Activated B cell treated with CpG ODN at 0.5 μM for 24 hours (primary cell): ENCODE measurements around the gene CNN3. TPM values are rescaled to one million over a fixed set of nuclear protein-coding genes. Genes with fewer than 3 reads are reported as not detected.

Experiments
- ATAC-seq: fragments of 200-7000 bp; cut with Tn5 transposase; one replicate; pipeline ENCODE4 v1.10.0; 2021; ENCODE audit warnings: low read depth, mild to moderate bottlenecking, moderate library complexity
- CTCF ChIA-PET: fragments of 350-600 bp; sonication (Branson Sonifier 250); formaldehyde crosslinking; loops from one replicate; lab custom pipeline; 2021; ENCODE audit warnings: antibody characterized with exemption; lab: Charles Lee
- POLR2A ChIA-PET: fragments of 350-600 bp; sonication (Branson Sonifier 250); formaldehyde crosslinking; loops from one replicate; lab custom pipeline; 2021; ENCODE audit warnings: antibody characterized with exemption; lab: Charles Lee
- DNase-seq: peaks from one replicate; pipeline ENCODE4 v3.0.0; 2022
- H3K27ac Mint-ChIP-seq: one replicate; pipeline ENCODE4 v1.8.0; 2020; ENCODE audit warnings: mixed read lengths
- H3K27me3 Mint-ChIP-seq: one replicate; pipeline ENCODE4 v1.8.0; 2021; ENCODE audit warnings: mixed read lengths
- H3K36me3 Mint-ChIP-seq: one replicate; pipeline ENCODE4 v1.8.0; 2021; ENCODE audit warnings: low read depth, mixed read lengths
- H3K4me1 Mint-ChIP-seq: one replicate; pipeline ENCODE4 v1.8.0; 2021; ENCODE audit warnings: mixed read lengths
- H3K4me3 Mint-ChIP-seq: one replicate; pipeline ENCODE4 v1.8.0; 2020; ENCODE audit warnings: mild to moderate bottlenecking, mixed read lengths
- H3K9me3 Mint-ChIP-seq: one replicate; pipeline ENCODE4 v1.8.0; 2020; ENCODE audit warnings: mixed read lengths
- CTCF ChIP-seq: fragments of 200-600 bp; IDR thresholded peaks from one replicate; pipeline ENCODE4 v1.8.0; 2022; ENCODE audit warnings: antibody characterized with exemption, mild to moderate bottlenecking
- intact Hi-C: fragments of 100-400 bp; cut with micrococcal nuclease; formaldehyde crosslinking; loops from one replicate; pipeline ENCODE4 v1.15.1; 2024
- total RNA-seq: library from RNA; stranded (reverse); gene quantifications from 2 replicates; pipeline ENCODE4 v1.2.3, GENCODE V29; 2022

CNN3 gene
- total RNA-seq, 1 donor from 2014 or later, result 6.2 TPM

GRCh38 chr1:94954263-94955220 lies 27.6 kb upstream of the CNN3 start:
- H3K4me3 Mint-ChIP-seq, result no peak overlapping the region
- DNase-seq (no peak), ATAC-seq (no peak)
- no peaks in the 10 kb centered on the region for H3K27me3 Mint-ChIP-seq
- intact Hi-C loops, result no loop called here
- H3K36me3 Mint-ChIP-seq, result no peaks in the 10 kb centered on the region
- ChIA-PET CTCF (no interaction called here), POLR2A (no interaction called here)
- H3K27ac Mint-ChIP-seq, result no peak overlapping the region
- H3K4me1 Mint-ChIP-seq, result no peaks in the 10 kb centered on the region
- no peak for TF ChIP-seq CTCF
- H3K9me3 Mint-ChIP-seq, result no peaks in the 10 kb centered on the region

GRCh38 chr1:94953746-94954145 lies 26.8 kb upstream of the CNN3 start:
- POLR2A ChIA-PET, result no interaction called here
- Mint-ChIP-seq H3K4me3 (no peak overlapping the region), H3K9me3 (no peaks in the 10 kb centered on the region), H3K27ac (no peak overlapping the region), H3K36me3 (no peaks in the 10 kb centered on the region), H3K27me3 (no peaks in the 10 kb centered on the region), H3K4me1 (no peaks in the 10 kb centered on the region)
- CTCF ChIA-PET, result no interaction called here
- intact Hi-C loops, result no loop called here
- DNase-seq (no peak), ATAC-seq (no peak)
- no peak for TF ChIP-seq CTCF

- H3K27me3 Mint-ChIP-seq, result no peaks in the 10 kb centered on the region
- no peak overlapping the region for H3K4me3 Mint-ChIP-seq
- H3K9me3 Mint-ChIP-seq, result no peaks in the 10 kb centered on the region
- ChIA-PET POLR2A (no interaction called here), CTCF (no interaction called here)
- ATAC-seq (no peak), DNase-seq (no peak)
- intact Hi-C loops, result no loop called here
- TF ChIP-seq CTCF, result no peak
- H3K27ac Mint-ChIP-seq, result no peak overlapping the region
- no peaks in the 10 kb centered on the region for H3K36me3 Mint-ChIP-seq
- no peaks in the 10 kb centered on the region for H3K4me1 Mint-ChIP-seq
Measured at GRCh38 chr1:94953107-94953506, 26.2 kb upstream of the CNN3 start.

GRCh38 chr1:94952539-94952938 lies 25.6 kb upstream of the CNN3 start:
- TF ChIP-seq CTCF, result no peak
- POLR2A ChIA-PET, result interaction anchor here (0.6 kb wide), 1 partner anchor 95 kb away, joined by 8 read pairs; no protein-coding TSS in a partner anchor
- Mint-ChIP-seq H3K4me1 (no peaks in the 10 kb centered on the region), H3K27ac (no peak overlapping the region), H3K27me3 (no peaks in the 10 kb centered on the region), H3K4me3 (no peak overlapping the region), H3K9me3 (no peaks in the 10 kb centered on the region), H3K36me3 (no peaks in the 10 kb centered on the region)
- no peak for ATAC-seq
- intact Hi-C loops, result loop anchor here (1.0 kb wide), 1 partner anchor 20 kb away; no protein-coding TSS in a partner anchor
- DNase-seq, result no peak
- CTCF ChIA-PET, result no interaction called here

- Mint-ChIP-seq H3K27me3 (no peaks in the 10 kb centered on the region), H3K4me3 (no peak overlapping the region), H3K27ac (no peak overlapping the region), H3K9me3 (no peaks in the 10 kb centered on the region), H3K4me1 (no peaks in the 10 kb centered on the region), H3K36me3 (no peaks in the 10 kb centered on the region)
- intact Hi-C loops, result loop anchor here (1.0 kb wide), 1 partner anchor 21 kb away; no protein-coding TSS in a partner anchor
- TF ChIP-seq CTCF, result no peak
- DNase-seq (no peak), ATAC-seq (no peak)
- ChIA-PET CTCF (no interaction called here), POLR2A (interaction anchor here (0.6 kb wide), 1 partner anchor 94 kb away, joined by 8 read pairs; no protein-coding TSS in a partner anchor)
Measured at GRCh38 chr1:94951509-94952208, 24.7 kb upstream of the CNN3 start.
